ENCODE measurements around the gene NAXE.

GRCh38 chr1:156632355-156632754, 40.8 kb downstream of the NAXE start:
- TF ChIP-seq EP300 (IDR thresholded peaks at IDR 0.05; ENCODE audit: borderline replicate concordance) (no peak), YY1 (IDR thresholded peaks at IDR 0.05; ENCODE audit: low read depth) (no peak)
